GM19467 (cell line): ENCODE data around the gene GHDC.
"Not testable (repeated sequence)": the region's sequence is repeated elsewhere in the genome, so short reads cannot be mapped to it uniquely, and the experiment has no call there.

Source experiments
- ATAC-seq: cut with Tn5 transposase; IDR thresholded peaks from one replicate; pipeline ENCODE4 v1.9.1; 2021; ENCODE audit warnings: mild to moderate bottlenecking, moderate library complexity; ENCODE audit not compliant: unreplicated experiment

GHDC gene

GRCh38 chr17:42159796-42160530 is 34.3 kb downstream of the GHDC start:
- no peak for ATAC-seq

GRCh38 chr17:42155614-42156045 is 38.7 kb downstream of the GHDC start:
- ATAC-seq = no peak

- ATAC-seq = no peak
Measured at GRCh38 chr17:42153919-42154742, 40.2 kb downstream of the GHDC start.

GRCh38 chr17:42146911-42147607 is 47.2 kb downstream of the GHDC start:
- ATAC-seq = no peak

- ATAC-seq = not testable (repeated sequence)
Measured at GRCh38 chr17:42143138-42143537, 51.2 kb downstream of the GHDC start.

GRCh38 chr17:42142371-42142896 is 51.9 kb downstream of the GHDC start:
- no peak for ATAC-seq

- ATAC-seq = no peak
Measured at GRCh38 chr17:42141382-42141781, 52.9 kb downstream of the GHDC start.

- ATAC-seq = not testable (repeated sequence)
Measured at GRCh38 chr17:42140690-42141089, 53.6 kb downstream of the GHDC start.
